Measurements from ENCODE around the gene PYCARD.
A peak's percentile ranks its signal among the peaks of the same experiment; 100 is the strongest.
"Not testable (repeated sequence)": the region's sequence is repeated elsewhere in the genome, so short reads cannot be mapped to it uniquely, and the experiment has no call there.

PYCARD gene

GRCh38 chr16:31189412-31189778 is 13.2 kb downstream of the PYCARD start:
- no peak for ATAC-seq

GRCh38 chr16:31188450-31189411 is 13.8 kb downstream of the PYCARD start:
- ATAC-seq, result no peak

- no peak for ATAC-seq
Observed at GRCh38 chr16:31187808-31188189, 14.8 kb downstream of the PYCARD start.

- ATAC-seq, result peak in 1 of 2 donors; percentile 15
Observed at GRCh38 chr16:31186930-31187807, 15.4 kb downstream of the PYCARD start.

- ATAC-seq, result no peak
Observed at GRCh38 chr16:31186176-31186575, 16.4 kb downstream of the PYCARD start.

- no peak for ATAC-seq
Observed at GRCh38 chr16:31185339-31185738, 17.2 kb downstream of the PYCARD start.

GRCh38 chr16:31184888-31185287 is 17.7 kb downstream of the PYCARD start:
- no peak for ATAC-seq

GRCh38 chr16:31183432-31184428 is 18.8 kb downstream of the PYCARD start:
- no peak for ATAC-seq

GRCh38 chr16:31182391-31182790 is 20.2 kb downstream of the PYCARD start:
- no peak for ATAC-seq

GRCh38 chr16:31181102-31181830 is 21.3 kb downstream of the PYCARD start:
- no peak for ATAC-seq

- peak; percentile 56 for ATAC-seq
Observed at GRCh38 chr16:31179747-31180459, 22.7 kb downstream of the PYCARD start, which contains the start of gene FUS. FUS (plus strand) TSS chr16:31180139; CDS start chr16:31180215, 76 bp downstream.

- ATAC-seq, result no peak
Observed at GRCh38 chr16:31179219-31179746, 23.3 kb downstream of the PYCARD start.

- peak in 1 of 2 donors; percentile 3 for ATAC-seq
Observed at GRCh38 chr16:31177136-31177535, 25.4 kb downstream of the PYCARD start.

GRCh38 chr16:31170048-31170447 is 32.5 kb downstream of the PYCARD start:
- not testable (repeated sequence) for ATAC-seq

- ATAC-seq, result no peak
Observed at GRCh38 chr16:31168848-31169247, 33.7 kb downstream of the PYCARD start.

GRCh38 chr16:31167315-31167714 is 35.2 kb downstream of the PYCARD start:
- no peak for ATAC-seq

- ATAC-seq, result no peak
Observed at GRCh38 chr16:31157136-31157535, 45.4 kb downstream of the PYCARD start.
